GM19324 (cell line): Measurements from ENCODE around the gene PRR14L.
"Not testable (repeated sequence)": the region's sequence is repeated elsewhere in the genome, so short reads cannot be mapped to it uniquely, and the experiment has no call there.

Experiments
- ATAC-seq: cut with Tn5 transposase; IDR thresholded peaks from one replicate; pipeline ENCODE4 v1.9.1; 2021; ENCODE audit warnings: mild to moderate bottlenecking, moderate library complexity; ENCODE audit not compliant: unreplicated experiment, low FRiP score

The PRR14L gene

DNA sequence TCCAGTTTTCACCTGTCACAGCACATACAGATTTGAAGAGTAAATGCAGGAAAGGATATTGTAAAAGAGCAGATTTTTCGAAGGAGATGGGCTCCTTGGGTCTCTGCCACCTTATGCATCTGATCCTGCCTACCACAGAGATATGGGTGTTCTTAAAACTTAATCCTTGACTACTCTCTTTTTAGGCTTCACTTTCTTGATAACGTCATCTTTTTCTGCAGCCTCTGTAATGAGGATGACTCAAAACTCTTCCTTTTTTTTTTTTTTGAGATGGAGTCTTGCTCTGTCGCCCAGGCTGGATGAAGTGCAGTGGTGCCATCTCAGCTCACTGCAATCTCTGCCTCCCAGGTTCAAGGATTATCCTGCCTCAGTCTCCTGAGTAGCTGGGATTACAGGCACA, 7.8 kb downstream of the PRR14L start:
- no peak for ATAC-seq

DNA sequence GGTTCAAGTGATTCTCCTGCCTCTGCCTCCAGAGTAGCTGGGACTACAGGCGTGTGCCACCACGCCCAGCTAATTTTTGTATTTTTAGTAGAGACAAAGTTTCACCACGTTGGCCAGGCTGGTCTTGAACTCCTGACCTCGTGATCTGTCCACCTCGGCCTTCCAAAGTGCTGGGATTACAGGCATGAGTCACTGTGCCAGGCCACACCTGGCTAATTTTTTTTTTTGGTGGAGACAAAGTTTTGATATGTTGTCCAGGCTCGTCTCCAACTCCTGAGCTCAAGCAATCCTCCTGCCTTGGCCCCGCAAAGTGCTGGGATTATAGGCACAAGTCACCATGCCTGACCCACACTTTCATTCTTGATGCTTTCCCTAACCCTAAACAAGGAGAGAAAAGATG, 9.6 kb downstream of the PRR14L start:
- not testable (repeated sequence) for ATAC-seq

DNA sequence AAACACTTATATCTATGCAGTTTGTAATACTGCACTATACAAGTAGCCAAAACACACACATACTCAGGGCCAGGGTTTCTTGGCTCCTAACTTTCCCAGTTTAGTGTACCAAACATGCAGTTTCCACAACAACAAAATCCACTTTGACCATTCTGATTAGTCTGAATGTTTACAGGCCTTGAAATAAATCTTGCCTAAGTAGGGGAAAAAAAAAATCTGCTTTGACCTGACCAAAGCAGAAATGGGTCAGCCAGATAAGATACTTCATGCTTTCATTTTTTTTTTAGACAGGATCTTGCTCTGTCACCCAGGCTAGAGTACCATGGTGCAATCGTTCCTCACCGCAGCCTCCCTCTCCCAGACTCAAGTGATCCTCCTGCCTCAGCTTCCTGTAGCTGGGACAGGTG, 10.1 kb downstream of the PRR14L start:
- no peak for ATAC-seq

DNA sequence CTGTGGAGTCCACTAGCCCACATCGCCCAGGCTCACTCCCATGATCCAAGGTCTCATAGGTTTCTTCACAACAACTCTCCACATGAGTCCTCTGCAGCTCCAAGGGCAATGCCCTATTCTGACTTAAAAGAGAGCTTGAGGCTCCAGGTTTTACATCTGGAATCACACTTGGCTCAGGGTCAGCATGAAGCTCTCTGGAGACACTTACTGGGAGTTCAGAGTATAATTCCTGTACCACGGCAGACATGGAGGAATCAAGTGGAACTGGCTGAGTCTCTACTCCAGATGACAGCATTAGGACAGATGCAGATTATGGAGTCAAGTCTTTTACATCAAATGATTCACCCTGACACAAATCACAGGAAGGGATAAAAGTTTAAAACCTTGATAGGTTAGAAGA, 11.4 kb downstream of the PRR14L start:
- no peak for ATAC-seq

DNA sequence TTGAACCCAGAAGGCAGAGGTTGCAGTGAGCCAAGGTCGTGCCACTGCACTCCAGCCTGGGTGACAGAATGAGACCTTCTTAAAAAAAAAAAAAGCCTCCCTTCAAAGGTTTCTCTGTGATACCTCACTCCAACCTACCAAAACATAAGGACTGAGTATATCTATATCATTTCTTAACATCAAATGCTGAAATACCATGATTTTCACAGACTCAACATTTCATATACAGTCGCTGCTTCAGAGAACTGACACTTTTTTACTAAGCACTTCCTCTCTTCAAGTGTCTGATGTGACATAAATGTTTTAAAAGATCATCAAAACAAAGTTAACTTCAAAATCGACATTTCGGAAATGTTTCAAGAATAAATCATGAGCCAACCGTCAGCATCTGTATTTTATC, 12.0 kb downstream of the PRR14L start:
- ATAC-seq, result no peak

DNA sequence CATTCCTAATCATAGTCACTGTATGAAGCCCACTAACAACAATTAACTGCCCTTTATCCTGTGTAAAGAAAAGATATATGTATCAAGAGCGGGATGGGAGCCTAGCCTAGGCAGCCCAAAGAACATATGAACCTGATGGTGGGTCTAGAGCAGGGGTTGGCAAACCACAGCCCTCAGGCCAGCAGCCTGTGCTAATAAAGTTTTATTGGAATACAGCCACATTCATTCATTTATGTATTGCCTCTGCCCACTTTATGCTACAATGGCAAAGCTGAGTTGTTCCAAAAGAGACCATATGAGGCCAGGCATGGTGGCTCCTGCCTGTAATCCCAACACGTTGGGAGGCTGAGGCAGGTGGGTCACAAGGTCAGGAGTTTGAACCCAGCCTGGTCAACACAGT, 13.5 kb downstream of the PRR14L start:
- ATAC-seq, result no peak

DNA sequence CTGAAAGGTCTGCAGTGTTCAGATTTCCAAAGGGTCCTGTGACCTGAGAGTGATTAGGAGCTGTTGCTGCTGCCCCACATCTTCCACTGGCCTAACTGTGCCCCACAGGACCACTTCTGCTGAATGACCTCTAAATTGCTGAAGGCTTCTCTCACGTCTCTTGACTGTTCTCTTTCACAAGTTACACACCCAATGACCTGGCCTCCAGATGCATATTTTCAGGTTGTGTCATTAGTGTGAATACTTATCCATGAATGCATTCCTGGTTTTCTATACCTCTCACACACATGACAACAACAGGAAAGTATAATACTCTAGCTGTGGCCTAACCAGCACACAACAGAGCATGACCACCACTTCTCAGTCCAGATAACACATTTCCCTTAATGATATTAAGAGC, 15.4 kb downstream of the PRR14L start:
- no peak for ATAC-seq

DNA sequence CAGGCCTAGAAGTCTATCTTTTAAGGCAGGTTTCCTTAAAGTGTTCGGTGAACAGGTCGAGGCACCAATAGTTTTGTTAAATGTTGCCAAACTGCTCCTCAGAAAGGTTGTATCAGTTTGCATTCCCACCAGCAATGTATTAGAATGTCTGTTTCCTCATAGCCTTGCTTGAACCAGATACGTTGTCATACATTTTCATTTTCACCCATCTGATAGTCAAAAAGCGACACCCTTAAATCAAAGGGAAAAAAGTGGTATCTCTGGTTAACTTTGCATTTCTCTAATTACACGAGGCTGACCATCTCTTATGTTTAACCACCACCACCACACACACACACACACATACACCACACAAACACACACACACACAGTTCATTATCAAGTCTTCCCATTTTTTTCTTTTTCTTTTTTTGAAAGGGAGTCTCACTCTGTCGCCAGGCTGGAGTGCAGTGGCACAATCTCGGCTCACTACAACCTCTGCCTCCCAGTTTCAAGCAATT, 16.3 kb downstream of the PRR14L start:
- ATAC-seq, result no peak

DNA sequence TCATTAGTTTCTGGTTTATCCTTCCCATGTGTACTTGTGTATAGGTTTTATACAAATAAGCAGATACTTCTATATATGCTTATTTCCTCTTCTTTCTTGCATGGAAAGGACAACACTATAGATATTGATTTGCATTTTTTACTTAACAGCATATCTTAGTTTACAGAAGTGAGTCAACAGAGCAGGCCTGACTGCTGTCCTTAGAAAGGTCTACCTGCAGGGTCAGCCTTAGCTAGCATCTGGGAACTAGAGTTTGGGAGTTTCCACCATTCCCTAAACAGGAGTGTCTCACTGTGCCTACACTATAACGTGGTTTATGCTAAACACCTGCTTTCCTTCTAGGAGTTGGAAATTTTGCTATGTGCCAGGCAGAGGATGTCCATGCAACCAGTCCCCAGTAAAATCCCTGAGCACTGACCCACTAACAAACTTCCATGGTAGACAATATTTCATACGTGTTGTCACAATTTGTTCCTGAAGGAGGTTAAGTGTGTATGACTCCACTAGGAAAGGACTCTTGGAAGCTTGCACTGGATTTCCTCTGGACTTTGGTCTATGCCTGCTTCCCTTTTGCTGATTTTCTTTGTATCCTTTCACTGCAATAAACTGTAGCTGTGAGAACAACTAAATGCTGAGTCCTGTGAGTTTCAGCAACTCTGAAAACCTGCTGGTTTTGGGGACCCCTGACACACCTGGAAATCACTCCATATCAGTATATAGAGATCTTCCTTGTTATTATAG, 17.7 kb downstream of the PRR14L start:
- no peak for ATAC-seq

DNA sequence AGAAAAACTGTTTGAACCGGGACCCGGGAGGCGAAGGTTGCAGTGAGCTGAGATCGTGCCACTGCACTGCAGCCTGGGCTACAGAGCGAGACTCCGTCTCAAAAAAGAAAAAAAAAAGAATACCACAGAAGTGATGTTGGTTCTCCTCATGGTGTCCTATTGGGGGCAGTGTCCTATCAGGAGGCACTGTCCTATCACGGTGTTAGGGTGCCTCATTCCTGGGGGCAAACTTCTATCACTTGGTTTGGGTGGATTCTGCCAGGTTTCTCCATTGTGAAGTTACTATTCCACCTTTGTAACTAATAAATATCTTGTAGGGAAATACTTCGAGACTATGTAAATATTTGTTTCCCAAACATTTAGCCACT, 19.6 kb downstream of the PRR14L start:
- ATAC-seq, result no peak

DNA sequence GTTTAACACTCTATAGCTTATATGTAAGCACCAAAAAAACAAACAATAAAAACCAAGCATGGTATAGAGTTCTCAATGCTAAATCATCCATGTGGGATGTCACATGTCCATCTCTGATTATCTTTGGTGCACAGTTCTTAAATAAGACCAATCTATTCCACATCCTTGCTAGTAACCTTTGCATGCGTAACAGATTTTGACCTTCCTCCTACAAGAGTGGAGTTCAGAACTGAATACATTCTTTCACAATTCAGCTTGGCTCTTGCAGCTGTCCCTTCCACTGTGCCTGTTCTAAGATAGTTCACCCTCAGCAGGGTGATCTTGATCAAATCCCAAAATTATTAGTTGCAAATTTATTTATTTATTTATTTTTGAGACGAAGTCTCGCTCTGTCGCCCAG, 21.1 kb downstream of the PRR14L start:
- ATAC-seq, result no peak

DNA sequence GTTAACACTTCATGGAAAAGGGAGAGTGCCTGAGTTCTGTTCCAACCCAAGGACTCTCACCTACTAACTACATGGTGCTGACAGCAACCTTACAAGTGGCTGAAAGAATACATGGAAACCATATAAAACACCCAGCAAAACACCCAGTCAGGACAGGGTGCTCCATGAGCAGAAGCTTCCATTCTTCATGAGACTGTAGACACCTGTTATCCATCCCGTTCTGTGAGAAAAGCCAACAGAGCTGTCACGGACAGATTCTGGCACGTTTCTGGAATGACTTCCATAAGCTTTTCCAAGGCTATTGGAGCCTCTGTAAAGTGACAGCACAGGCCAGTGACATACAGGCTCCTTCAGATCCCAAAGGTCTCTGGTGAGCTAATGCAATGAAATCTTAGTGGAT, 23.2 kb downstream of the PRR14L start:
- no peak for ATAC-seq

DNA sequence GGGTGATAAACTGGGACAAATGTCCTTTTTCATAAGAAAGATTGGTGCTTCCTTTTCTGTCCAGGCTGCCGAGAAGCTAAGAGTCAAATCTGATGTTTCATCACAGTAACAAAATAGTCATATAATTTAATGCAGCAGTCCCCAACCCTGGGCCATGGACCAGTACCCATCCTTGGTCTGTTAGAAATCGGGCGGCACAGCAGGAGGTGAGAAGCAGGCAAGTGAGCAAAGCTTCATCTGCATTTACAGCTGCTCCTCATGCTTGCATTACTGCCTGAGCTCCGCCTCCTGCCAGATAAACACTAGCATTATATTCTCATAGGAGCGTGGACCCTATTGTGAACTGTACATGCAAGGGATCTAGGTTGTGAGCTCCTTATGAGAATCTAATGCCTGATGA, 26.2 kb downstream of the PRR14L start:
- ATAC-seq, result no peak

DNA sequence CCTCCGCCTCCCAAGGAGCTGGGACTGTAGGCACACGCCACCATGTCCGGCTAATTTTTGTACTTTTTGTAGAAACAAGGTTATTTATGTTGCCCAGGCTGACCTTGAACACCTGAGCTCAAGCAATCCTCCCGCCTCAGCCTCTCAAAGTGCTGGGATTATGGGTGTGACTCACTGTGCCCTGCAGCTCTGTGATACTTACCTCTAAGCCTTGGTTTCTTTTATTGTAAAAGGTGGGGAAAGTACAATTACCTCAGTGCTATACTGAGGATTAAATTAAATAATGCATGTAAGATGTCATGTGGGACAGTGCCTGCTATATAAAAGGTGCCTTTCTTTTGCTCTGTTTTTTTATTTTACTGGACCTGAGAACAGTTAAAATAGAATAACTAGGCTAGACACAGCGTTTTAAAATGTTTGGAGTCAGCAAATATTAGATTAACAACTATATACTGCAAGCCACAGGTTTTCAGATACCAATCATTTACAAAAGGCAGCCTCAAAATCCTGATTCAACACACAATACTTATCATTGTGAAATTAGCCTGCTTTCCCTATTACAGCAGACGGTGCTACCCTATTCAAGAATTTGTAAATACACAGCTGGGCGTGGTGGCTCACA, 30.0 kb downstream of the PRR14L start:
- ATAC-seq, result no peak

DNA sequence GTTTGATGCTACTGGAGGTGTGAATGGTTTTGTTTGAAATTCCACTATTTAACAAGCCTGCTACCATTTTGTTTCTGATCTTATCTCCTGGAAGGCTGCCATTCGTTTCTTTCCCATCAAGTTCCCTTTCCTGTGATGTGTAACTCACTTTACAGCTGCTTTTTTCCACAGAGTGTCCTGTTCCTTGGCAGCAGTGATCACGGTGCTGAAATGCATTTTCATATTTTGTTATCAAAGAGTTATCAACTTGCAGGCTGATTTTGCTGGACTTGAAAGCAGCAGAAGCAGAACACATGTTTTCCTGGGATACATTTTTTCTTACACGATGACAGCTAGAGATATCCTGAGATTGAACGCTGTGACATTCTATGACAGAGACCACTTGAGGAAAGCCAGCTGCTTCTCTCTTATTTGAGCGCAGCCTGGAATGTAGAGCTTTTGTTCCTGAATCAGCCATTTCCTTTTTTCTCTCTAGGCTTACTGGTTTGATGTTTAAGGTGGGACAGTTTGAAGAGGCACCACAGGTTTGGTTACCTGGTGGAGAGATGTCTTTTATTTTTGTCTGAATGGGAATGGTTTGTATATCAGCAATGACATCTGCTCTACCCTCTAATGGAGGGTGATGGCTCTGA, 34.7 kb downstream of the PRR14L start:
- ATAC-seq, result no peak

DNA sequence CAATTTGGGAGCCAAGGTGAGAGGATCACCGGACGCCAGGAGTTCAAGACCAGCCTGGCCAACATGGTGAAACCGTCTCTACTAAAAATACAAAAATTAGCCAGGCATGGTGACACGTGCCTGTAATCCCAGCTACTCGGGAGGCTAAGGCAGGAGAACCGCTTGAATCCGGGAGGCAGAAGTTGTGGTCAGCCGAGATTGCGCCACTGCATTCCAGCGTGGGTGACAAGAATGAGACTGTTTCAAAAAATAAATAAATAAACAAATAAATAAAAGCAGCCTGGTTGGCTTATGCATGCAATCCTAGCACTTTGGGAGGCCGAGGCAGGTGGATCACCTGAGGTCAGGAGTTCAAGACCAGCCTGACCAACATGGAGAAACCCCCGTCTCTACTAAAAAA, 38.7 kb downstream of the PRR14L start:
- ATAC-seq, result not testable (repeated sequence)

DNA sequence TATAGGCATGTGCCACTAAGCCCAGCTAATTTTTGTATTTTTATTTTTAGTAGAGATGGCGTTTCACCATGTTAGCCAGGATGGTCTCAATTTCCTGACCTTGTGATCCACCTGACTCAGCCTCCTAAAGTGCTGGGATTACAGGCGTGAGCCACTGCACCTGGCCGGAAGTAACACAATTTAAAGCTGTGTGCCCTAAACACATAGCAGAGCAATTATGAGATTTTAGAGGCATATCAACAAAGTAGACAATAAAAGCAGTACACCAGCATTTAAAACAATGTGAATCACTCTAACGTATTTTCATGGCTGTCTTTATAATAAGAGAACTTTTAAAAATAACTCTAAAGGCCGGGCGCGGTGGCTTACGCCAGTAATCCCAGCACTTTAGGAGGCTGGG, 42.4 kb downstream of the PRR14L start:
- no peak for ATAC-seq

DNA sequence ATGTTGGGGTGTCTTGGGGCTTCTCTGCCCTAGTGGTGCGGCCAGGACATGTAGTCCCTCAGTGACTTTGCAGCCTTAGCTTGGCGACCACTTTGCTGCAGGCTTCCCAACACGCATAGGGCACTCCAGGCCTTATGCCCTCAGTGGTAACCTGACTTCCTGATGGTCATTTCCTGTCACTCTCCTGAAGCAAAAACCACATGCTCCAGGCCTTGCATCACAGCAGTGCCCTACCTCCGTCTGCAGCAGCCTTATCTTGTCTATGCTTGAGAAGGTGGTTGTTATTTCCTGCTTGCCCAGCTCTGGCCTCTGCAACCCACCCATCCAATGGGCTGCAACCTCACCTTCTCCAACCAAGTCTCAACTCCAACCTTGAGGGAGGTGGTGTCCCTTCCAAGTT, 54.5 kb downstream of the PRR14L start:
- no peak for ATAC-seq

DNA sequence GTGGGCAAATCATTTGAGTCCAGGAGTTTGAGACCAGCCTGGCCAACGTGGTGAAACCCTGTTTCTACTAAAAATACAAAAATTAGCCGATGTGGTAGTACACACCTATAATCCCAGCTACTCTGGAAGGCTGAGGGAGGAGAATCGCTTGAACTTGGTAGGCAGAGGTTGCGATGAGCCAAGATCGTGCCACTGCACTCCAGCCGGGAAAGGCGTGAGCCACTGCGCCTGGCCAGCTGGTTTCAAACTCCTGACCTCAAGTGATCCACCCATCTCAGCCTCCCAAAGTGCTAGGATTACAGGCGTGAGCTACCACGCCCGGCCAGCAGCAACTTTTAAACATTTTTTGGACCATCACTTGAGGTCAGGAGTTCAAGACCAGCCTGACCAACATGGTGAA, 55.9 kb downstream of the PRR14L start:
- not testable (repeated sequence) for ATAC-seq

DNA sequence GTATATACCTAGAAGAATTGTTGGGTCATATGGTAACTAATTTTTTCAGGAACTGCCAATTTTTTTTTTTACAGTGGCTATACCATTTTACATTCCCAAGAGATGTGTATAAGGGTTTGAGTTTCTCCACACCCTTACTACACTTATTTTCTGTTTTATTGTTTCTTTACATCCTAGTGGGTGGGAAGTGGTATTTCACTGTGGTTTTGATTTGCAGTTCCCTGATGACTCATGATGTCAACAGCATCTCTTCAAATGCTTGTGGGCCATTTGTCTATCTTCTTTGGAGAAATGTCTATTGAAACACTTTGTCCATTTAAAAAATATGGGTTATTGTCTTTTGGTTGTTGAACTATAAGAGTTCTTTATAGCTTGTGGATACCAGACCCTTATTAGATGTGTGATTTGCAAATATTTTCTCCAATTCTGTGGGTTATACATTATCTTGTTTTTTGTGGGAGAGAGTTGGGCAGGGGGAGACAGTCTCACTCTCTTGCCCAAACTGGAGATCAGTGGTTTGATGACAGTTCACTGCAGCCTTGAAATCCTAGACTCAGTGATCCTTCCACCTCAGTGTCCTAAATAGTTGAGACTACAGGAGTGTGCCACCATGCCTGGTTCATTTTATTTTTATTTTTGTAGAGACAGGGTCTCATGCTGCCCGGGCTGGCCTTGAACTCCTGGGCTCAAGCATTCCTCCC, 57.6 kb downstream of the PRR14L start:
- no peak for ATAC-seq

DNA sequence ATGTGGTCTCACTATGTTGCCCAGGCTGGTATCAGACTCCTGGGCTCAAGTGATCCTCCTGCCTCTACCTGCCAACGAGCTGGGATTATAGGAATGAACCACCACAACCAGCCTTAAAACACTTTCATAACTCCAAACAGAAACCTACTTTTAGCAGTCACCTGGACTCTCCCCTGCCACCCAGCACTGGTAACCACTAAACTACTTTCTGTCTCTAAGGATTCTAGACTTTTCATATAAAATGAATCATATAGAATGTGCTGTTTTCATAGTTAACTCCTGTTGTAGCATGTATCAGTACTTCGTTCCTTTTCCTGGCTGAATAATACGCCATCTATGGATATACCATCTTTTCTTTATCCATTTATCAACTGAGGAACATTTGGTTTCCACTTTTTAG, 58.5 kb downstream of the PRR14L start:
- no peak for ATAC-seq
